Measurements from ENCODE around the gene ZNF423.

GRCh38 chr16:49756775-49757558 lies 98.9 kb downstream of the ZNF423 start:
- TF ChIP-seq SUZ12 (IDR thresholded peaks at IDR 0.05; ENCODE audit: extremely low read depth, insufficient read depth, insufficient read length) (no peak), ZNF274 (IDR thresholded peaks at IDR 0.05; ENCODE audit: low read depth, low read length) (no peak)
